ENCODE results near the gene CYP24A1.
A peak's percentile ranks its signal among the peaks of the same experiment; 100 is the strongest.

DNA sequence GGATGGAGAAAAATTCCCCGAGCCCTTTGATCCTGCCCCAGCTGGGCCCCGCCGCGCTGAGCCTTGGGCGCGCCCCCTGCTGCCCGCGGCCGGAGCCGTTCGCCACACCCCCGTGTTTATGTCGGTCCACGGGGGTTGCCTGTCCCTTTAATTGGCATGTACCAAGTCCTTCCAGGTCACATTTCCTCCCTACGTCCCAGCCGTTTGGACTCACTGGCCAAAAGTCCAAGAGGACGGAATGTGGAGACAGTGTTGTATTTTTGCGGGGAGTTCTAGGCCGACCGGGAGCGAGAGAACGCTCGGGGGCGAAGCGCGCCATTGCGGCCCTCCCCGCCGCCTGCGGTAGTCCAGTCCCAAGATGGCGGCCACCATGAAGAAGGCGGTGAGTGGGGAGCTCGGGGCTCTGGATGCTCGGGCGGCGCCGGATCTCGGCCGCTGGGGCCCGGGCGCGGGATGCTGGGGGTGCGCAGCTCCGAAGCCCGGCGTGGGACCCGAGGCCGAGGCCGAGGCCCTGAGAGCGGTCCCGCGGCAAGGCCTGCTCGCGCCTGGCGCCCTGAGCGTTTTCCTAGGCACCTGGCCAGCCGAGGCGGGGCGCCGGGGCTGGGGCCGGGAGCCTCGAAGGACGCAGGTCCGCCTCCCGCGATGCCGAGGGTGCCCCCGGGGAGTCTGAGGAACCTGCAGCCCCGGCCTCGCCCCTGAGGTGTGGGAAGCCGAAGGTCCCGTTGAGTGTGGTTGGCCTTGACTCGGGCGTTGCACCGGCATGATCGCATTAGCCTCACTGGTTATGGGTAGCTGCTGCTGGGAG, 34.2 kb upstream of the CYP24A1 start, which contains the start of gene PFDN4:
- TF ChIP-seq, protein P1, sequence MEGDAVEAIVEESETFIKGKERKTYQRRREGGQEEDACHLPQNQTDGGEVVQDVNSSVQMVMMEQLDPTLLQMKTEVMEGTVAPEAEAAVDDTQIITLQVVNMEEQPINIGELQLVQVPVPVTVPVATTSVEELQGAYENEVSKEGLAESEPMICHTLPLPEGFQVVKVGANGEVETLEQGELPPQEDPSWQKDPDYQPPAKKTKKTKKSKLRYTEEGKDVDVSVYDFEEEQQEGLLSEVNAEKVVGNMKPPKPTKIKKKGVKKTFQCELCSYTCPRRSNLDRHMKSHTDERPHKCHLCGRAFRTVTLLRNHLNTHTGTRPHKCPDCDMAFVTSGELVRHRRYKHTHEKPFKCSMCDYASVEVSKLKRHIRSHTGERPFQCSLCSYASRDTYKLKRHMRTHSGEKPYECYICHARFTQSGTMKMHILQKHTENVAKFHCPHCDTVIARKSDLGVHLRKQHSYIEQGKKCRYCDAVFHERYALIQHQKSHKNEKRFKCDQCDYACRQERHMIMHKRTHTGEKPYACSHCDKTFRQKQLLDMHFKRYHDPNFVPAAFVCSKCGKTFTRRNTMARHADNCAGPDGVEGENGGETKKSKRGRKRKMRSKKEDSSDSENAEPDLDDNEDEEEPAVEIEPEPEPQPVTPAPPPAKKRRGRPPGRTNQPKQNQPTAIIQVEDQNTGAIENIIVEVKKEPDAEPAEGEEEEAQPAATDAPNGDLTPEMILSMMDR (IDR thresholded peaks at IDR 0.05), result peak; percentile 45 to 85 (median 74)
- TF ChIP-seq POLR2AphosphoS5 (IDR thresholded peaks at IDR 0.05), result peak; percentile 80

Measured in prostate gland (tissue), 2 donors.